ENCODE measurements around the gene SON. TPM values are rescaled to one million over a fixed set of nuclear protein-coding genes. Genes with fewer than 3 reads are reported as not detected.
"Not testable (repeated sequence)": the region's sequence is repeated elsewhere in the genome, so short reads cannot be mapped to it uniquely, and the experiment has no call there.

The SON gene
- total RNA-seq, 4 donors from 2014 or later: 134 to 474 (median 401) TPM

DNA sequence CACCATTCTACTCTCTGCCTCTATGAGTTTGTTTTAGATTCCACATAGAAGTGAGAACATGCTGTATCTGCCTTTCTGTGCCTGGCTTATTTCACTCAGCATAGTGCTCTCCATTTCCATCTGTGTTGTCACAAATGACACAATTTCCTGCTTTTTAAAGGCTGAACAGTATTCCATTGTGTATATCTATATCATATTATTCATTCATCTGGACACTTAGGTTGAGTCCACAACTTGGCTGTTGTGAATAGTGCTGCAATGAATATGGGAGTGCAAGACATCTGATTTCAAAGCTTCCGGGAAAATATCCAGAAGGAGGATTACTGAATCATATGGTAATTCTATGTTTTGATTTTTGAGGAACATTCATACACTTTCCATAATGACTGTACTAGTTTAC is 65.7 kb downstream of the SON start:
- 14 to 20% methylated on average over 1 of the region's 1 CpG for WGBS, 2 donors (ENCODE audit: low coverage in 1 of 2)
- H3K27me3 ChIP-seq: no peaks in the 10 kb centered on the region
- H3K4me3 ChIP-seq: no peak overlapping the region
- H3K27ac ChIP-seq: no peak overlapping the region
- no peak for TF ChIP-seq EP300 (IDR thresholded peaks at IDR 0.05)
- TF ChIP-seq POLR2A (IDR thresholded peaks at IDR 0.05): no peak
- TF ChIP-seq POLR2AphosphoS5 (IDR thresholded peaks at IDR 0.05): peak; percentile 62
- TF ChIP-seq, protein P1, sequence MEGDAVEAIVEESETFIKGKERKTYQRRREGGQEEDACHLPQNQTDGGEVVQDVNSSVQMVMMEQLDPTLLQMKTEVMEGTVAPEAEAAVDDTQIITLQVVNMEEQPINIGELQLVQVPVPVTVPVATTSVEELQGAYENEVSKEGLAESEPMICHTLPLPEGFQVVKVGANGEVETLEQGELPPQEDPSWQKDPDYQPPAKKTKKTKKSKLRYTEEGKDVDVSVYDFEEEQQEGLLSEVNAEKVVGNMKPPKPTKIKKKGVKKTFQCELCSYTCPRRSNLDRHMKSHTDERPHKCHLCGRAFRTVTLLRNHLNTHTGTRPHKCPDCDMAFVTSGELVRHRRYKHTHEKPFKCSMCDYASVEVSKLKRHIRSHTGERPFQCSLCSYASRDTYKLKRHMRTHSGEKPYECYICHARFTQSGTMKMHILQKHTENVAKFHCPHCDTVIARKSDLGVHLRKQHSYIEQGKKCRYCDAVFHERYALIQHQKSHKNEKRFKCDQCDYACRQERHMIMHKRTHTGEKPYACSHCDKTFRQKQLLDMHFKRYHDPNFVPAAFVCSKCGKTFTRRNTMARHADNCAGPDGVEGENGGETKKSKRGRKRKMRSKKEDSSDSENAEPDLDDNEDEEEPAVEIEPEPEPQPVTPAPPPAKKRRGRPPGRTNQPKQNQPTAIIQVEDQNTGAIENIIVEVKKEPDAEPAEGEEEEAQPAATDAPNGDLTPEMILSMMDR (IDR thresholded peaks at IDR 0.05): no peak
- H3K36me3 ChIP-seq: peaks cover 0 to 82% of the 10 kb centered on the region in 2 donors
- H3K9me3 ChIP-seq: no peaks in the 10 kb centered on the region
- H3K4me1 ChIP-seq: no peaks in the 10 kb centered on the region
- ATAC-seq: no peak

DNA sequence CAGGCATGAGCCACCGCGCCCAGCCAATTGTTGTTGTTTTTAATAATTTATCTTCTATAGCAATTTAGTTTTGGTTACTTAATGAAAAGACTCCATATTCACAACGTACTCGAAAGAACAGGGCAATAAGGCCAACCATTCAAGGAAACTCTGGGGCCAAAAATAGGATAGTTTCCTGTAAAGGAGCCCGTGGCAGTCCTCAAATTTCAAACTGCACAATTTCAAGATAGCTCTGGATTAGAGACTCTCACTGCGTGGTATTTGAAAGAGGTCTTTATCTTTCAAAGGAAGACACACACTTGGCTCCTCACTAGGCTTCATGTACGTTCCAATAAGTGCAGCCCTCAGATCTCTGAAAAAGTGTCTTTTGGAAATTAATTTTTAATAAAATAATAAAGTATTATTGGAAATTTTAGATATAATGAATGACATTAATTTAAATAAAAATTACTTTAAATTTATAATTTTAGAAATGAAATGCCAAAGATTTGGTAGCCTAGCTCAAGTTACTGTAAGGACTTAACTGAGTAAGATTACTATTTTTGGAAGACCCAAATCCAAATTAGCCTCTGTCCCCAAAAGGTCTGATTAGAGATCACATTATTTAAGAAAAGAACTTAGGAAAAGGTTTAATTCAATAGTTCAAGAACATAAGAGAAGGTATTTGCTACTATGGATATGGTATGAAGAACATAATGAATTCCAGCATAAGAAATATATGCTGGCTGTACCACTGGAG is 68.3 kb downstream of the SON start:
- WGBS, 2 donors (ENCODE audit: low coverage in 1 of 2): 88 to 90% methylated on average over 4 to 5 of the region's 7 CpGs
- Histone ChIP-seq H3K36me3 (peaks cover 0 to 93% of the 10 kb centered on the region in 2 donors), H3K4me3 (no peak overlapping the region), H3K27me3 (no peaks in the 10 kb centered on the region), H3K4me1 (no peaks in the 10 kb centered on the region), H3K27ac (no peak overlapping the region), H3K9me3 (no peaks in the 10 kb centered on the region)
- no peak for TF ChIP-seq POLR2AphosphoS5 (IDR thresholded peaks at IDR 0.05)
- TF ChIP-seq POLR2A (IDR thresholded peaks at IDR 0.05): no peak
- no peak for TF ChIP-seq EP300 (IDR thresholded peaks at IDR 0.05)
- TF ChIP-seq, protein P1 (IDR thresholded peaks at IDR 0.05): no peak
- ATAC-seq: no peak

DNA sequence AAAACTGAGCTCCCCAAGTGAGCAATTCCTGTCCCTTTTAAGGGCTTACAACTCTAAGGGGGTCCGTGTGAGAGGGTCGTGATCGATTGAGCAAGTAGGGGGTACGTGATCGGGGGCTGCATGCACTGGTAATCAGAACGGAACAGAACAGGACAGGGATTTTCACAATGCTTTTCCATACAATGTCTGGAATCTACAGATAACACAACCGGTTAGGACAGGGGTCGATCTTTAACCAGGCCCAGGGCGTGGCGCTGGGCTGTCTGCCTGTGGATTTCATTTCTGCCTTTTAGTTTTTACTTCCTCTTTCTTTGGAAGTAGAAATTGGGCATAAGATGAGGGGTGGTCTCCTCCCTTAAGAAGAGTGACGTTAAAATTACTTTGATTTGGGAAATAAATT is 74.7 kb downstream of the SON start:
- peaks cover 0 to 98% of the 10 kb centered on the region in 2 donors for H3K36me3 ChIP-seq
- H3K27me3 ChIP-seq, ATAC-seq, H3K4me3 ChIP-seq, H3K9me3 ChIP-seq, H3K4me1 ChIP-seq, H3K27ac ChIP-seq: not testable (repeated sequence)
- 80 to 100% methylated on average over 1 to 5 of the region's 11 CpGs for WGBS, 2 donors (ENCODE audit: low coverage in 1 of 2)

DNA sequence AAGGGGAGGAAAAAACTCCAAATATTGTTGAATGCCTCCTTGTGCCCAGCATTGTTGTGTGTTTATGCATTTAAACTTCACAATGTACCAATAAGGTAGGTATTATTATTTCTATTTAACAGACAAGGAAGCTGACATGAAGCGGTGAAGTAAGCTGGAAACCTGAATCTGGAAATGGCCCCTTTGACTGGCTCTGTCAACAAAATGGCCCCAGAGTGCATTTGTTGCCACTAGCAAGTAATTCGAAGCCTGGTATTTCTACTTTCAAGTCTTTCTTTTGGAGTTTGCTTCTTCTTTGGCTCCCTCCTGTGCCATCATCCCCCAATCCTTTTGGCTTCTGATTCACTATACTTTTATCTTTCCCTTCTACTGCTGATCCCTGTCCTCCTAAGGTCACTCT is 75.6 kb downstream of the SON start:
- TF ChIP-seq, protein P1 (IDR thresholded peaks at IDR 0.05): no peak
- no peak for TF ChIP-seq EP300 (IDR thresholded peaks at IDR 0.05)
- Histone ChIP-seq H3K9me3 (no peaks in the 10 kb centered on the region), H3K27me3 (no peaks in the 10 kb centered on the region), H3K27ac (no peak overlapping the region), H3K4me3 (no peak overlapping the region), H3K4me1 (no peaks in the 10 kb centered on the region), H3K36me3 (peaks cover 0 to 98% of the 10 kb centered on the region in 2 donors)
- 91 to 100% methylated on average over 2 of the region's 2 CpGs for WGBS, 2 donors (ENCODE audit: low coverage in 1 of 2)
- no peak for ATAC-seq

DNA sequence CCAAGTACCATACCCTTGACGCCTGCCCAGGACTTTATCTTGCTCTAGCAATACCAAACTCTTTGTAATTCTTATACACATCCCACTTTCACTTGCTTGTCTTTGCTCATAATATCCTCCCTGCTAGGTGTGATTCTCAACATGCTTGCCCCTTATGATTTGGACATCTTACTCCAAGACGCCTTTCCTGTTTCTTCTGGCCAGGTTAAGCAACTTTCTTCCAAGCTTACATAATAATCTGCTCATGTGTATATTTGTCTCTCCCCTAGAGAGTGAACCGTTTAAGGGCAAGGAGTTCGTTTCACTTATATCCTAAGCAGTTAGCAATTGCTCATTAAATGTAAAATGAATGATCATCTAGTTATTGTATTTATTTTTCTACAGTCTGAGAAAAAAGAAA is 76.9 kb downstream of the SON start:
- ATAC-seq: no peak
- peaks cover 0 to 97% of the 10 kb centered on the region in 2 donors for H3K36me3 ChIP-seq
- WGBS, 2 donors (ENCODE audit: low coverage in 1 of 2): 85 to 90% methylated on average over 4 of the region's 4 CpGs
- no peaks in the 10 kb centered on the region for H3K27me3 ChIP-seq
- TF ChIP-seq, protein P1 (IDR thresholded peaks at IDR 0.05): no peak
- TF ChIP-seq POLR2AphosphoS5 (IDR thresholded peaks at IDR 0.05) (no peak), POLR2A (IDR thresholded peaks at IDR 0.05) (no peak), EP300 (IDR thresholded peaks at IDR 0.05) (no peak)
- no peaks in the 10 kb centered on the region for H3K4me1 ChIP-seq
- H3K9me3 ChIP-seq: no peaks in the 10 kb centered on the region
- H3K27ac ChIP-seq: no peak overlapping the region
- no peak overlapping the region for H3K4me3 ChIP-seq
